Left colon (tissue), 2 donors: ENCODE results near the gene HUNK. TPM values are rescaled to one million over a fixed set of nuclear protein-coding genes. Genes with fewer than 3 reads are reported as not detected.
"Not testable (repeated sequence)": the region's sequence is repeated elsewhere in the genome, so short reads cannot be mapped to it uniquely, and the experiment has no call there.

Experiments used
- ATAC-seq: fragments of 200-7000 bp; cut with Tn5 transposase; one replicate; pipeline ENCODE4 v1.9.1; 2020; ENCODE audit warnings: mild to moderate bottlenecking, moderate library complexity
- DNase-seq, 2 donors: peaks; one replicate each; pipeline ENCODE4 v3.0.0-alpha.2; 2020
- intact Hi-C, 2 donors: fragments of 100-400 bp; cut with DNase I in 1 of 2; cut with micrococcal nuclease in 1 of 2; formaldehyde crosslinking; loops; one replicate each; pipeline versions ENCODE4 v1.11.2 to v1.14.0; 2022; cut with DNase I, micrococcal nuclease
- total RNA-seq, 2 donors: library from RNA; stranded (reverse); fragmentation: NEBNext Ultra II Directional; extraction: Animal tissue kit (Norgen Biotek cat#: 25700); gene quantifications; one replicate each; pipeline ENCODE4 v1.2.1, GENCODE V29; 2021
- donor health status: DM: no; HTN: no; CAD: no.
- donor health status: DM: yes; HTN: yes; CAD: no.

HUNK gene
- total RNA-seq, 2 donors from 2014 or later, result 7.1 to 9.0 TPM

DNA sequence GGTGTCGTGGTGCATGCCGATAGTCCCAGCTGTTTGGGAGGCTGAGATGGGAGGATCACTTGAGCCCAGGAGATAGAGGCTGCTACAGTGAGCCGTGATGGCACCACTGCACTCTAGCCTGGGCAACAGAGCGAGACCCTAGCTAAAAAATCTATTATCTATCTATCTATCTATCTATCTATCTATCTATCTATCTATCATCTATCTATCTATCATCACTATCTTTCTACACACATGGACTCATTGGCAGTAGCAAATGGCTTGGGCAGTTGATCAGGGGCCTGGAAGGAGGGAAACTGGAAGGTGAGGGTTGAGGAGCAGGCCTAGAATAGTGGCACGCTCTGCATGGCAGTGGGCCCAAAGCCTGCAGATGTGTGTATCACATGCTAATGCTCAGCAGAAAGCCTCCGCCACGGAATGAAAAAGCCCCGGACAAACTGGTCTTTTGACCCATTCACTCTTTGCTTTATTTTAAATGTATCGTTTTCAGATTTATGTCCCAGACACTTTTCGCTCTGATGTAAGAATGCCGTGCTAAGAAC is 7.3 kb upstream of the HUNK start:
- DNase-seq (no peak), ATAC-seq (no peak)
- intact Hi-C loops, result loop anchor here (5.0 to 10.0 kb wide), 2 partner anchors 389 to 392 kb away; no protein-coding TSS in a partner anchor

DNA sequence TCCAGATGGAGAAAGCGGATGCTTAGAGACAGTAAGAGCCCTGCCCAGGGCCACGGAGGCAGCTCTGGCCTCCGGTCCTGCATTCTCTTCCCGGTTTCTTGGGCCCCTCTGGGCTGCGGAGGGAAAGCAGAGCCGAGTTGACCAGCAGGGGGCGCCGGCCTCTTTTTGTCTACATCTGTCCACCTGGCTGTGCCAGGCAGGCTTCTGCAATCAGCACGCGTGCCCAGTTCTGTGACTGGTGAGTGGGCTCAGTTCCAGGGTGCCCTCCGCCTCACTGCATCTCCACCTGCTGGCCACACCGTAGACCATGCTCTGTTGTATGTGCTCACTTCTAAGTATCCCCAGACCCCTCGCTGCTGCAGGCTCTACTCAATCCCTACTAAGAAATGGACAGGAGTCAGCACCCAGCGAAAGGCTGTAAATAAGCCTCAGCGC is 6.7 kb upstream of the HUNK start:
- ATAC-seq (peak; percentile 98), DNase-seq (peak; percentile 80 to 94)
- intact Hi-C loops, result loop anchor here (5.0 to 10.0 kb wide), 2 partner anchors 389 to 391 kb away; no protein-coding TSS in a partner anchor

DNA sequence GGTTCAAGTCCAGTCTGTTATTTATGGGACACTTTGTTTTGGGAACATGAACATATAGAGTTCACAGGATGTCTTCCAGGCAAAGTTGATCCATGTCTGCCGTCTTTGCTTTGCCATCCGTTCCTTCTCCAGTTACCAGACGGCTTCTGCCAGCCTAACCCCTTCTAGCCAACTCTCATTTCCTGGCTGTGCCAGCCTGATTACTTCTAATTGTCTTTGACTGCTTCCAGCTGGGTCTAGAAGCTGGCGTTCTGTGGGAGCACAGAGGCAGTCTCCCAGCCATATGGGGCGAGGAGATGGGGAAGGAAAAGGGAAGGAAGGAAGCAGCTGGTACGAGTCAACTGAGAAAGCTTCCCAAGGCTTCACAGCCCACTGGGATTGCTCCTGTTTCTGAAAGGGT is 3.1 kb upstream of the HUNK start:
- DNase-seq (no peak), ATAC-seq (no peak)
- intact Hi-C loops, result loop anchor here (5.0 to 10.0 kb wide), 2 partner anchors 385 to 388 kb away; no protein-coding TSS in a partner anchor

DNA sequence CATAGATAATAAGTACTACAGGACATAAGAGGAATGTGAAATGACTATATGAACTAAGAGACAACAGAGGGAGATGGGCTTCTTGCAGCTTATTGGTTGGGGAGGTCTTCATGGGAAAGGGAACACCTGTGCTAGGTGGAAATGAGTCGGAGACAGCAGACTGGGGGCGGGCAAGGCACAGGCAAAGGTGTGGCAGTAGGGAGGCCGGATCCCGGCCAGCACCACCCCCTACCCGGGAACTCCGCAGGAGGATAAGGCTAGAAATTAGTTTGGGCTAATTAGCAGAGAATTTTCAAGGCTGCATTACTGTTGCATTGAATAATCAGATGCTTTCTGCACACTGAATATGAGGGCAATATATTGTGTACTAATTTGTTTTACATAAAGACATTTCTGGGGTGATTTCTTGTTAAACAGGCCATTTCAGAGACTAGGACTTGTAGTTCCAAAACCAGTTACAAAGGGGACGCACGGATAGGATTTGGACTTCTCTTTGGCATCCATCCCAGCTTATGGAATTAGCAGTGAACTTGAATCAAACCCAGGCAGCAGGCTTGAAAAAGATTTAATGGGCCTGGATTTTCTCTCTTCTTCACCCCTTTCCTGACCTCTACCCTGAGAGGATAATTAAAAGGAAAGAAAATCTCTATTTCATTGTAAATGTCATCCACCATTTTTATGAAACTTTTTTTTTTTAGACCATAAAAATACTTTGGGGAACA is 2.2 kb upstream of the HUNK start:
- no peak for ATAC-seq
- no peak for DNase-seq
- intact Hi-C loops, result no loop called here

DNA sequence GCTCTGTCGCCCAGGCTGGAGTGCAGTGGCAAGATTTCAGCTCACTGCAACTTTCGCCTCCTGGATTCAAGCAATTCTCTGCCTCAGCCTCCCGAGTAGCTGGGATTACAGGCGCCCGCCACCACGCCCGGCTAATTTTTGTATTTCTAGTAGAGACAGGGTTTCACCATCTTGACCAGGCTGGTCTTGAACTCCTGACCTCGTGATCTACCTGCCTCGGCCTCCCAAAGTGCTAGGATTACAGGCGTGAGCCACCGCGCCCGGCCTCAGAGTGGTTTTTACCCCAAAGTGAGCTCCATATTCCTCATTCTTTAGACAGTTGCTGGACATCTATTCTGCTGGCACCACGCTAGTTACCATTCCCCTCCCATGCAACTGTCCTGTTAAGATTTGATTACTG is 1.4 kb upstream of the HUNK start:
- ATAC-seq, DNase-seq, intact Hi-C loops: not testable (repeated sequence)

DNA sequence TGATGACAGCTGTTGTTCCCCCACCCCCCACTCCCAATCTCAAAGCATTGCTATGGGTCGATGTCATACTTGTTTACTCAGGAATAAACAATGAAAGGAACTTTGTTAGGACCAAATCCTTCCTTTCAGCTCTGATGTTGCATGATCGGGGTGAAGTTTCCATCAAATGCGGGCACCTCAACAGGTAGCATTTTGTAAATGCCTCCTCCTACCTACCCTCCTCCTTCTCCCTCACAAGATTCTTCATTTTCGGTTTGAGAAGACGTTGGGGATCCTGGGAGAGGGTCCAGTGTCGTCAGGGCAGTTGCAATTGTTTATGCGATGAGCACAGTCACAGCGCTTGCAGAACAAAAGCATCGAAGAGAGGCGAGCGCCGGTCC is 758 bp upstream of the HUNK start:
- intact Hi-C loops, result no loop called here
- ATAC-seq, result no peak

DNA sequence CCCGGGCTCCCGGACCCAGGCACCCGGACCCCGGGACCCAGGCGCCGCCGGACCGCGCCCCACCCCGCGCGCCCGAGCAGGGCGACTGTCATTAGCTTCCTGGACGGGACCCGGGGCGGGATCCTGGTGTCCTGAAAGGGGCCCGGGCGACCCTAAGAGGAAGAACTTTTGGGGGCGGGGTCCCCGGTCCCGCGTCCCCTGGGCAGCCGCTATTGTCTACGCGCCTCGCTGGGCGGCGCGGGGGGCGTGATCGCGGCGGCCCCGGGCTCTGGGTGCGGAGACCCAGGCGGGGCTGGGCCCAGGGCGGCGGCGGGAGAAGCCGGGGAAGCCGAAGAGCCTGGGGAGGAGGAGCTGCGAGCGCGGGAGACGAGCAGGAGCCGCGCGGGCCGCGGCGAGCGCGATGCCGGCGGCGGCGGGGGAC is 465 bp downstream of the HUNK start:
- DNase-seq (peak in 1 of 2 donors; percentile 49), ATAC-seq (peak; percentile 56)
- intact Hi-C loops, result no loop called here

More for the DNA sequence above, 758 bp upstream of the HUNK start:
- no peak for DNase-seq

DNA sequence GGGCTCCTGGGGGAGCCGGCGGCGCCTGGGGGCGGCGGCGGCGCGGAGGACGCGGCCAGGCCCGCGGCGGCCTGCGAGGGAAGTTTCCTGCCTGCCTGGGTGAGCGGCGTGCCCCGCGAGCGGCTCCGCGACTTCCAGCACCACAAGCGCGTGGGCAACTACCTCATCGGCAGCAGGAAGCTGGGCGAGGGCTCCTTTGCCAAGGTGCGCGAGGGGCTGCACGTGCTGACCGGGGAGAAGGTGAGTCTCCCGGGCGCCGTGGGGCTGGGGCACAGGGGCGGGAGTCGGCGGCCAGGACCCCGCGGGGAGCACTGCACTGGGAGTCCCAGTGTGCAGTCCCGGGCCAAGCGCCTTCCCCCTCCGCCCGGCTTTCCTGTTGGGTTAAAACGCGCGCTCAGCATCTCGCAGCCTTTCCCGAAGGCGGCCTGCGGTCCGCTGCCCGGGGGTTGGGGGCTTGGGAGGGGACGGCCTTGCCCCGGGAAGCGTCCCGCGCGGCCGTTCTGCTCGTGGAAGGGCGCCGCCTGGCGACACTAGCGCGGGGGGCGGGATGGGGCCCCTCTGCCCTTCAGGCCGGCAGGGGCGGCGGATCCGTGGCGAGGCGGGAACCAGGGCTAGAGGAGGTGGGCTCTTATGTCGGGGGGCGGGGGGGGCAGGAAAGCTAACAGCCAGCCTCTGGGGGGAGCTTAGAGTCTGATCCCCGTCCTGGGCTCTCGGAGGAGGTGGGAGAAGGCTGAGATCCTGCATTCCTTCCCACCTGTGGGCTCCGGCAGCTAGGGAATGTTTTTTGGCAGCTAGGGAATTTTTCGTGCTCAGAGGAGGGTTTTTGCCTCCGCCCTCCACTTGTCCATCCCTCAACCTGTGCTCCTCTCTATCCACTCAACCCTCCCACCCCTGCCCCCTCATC is 1.1 kb downstream of the HUNK start:
- peak; percentile 60 for ATAC-seq
- intact Hi-C loops, result no loop called here
- DNase-seq, result peak; percentile 48 to 78

DNA sequence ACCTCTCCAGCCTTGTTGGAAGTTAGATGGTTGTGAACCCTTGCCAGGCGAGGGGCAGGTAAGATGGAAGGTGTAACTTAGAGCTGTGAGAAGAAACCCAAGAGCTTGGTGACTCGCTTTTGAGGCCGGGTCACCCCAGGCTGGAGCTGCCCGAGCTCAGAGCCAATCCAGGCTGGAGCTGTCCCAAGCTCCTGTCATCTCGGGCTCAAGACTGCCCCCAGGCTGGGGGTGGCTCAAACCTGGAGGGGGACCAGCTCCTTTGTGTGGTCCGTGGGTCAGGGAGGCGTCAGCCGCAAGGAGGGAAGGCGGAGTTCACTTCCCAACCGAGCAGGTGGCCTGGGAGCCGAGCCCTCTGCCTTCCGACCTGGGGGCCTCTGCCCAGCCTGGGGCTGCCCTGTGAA is 2.0 kb downstream of the HUNK start:
- DNase-seq (peak; percentile 38 to 45), ATAC-seq (peak; percentile 26)
- intact Hi-C loops, result no loop called here

DNA sequence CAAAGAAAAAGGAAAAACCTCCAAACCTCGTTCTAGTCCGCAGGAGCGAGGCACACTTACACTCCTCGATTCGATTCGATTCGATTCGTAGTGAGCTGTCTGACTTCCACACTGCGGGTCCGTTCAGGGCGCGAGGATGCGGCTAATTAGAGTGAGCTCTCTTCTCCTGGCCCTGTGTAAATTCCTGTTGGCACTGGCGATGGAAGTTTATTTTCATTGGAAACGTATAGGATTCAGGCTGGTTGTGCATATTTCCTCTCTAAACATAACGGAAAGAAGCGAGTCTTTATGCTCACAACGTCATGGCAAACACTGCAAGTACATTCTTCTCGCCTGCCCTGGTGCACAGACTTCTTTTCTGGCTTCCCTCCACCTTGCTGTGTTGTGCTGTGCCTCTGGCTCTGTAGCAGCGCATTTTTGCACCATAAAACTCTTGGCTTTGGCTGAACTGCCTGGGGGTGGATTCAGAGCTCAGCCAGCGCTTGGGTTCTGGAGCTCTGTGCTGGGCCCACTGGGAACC is 2.7 kb downstream of the HUNK start:
- DNase-seq, result no peak

DNA sequence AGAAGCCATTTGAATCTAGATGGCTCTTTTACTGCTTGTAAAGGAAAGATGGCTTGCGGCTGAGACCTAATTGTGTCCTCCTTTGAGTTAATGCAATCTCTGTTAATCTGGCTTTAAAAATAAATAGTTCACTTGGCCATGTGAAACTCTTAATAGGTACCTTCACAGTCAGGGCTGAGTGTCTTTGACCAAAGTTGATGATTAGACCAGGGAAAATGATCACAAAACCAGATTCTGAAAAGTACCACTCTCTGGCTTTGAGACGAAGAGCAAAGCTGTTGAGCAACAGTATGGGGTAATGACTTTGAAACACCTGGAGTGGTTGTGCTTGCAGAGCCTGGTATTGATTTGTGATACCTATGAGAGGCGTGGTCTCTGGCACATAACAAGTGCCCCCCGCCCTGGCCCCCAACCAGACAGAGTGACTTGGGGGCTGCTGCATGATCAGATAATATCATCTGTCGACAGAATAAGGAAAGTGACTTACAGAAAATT is 4.7 kb downstream of the HUNK start:
- intact Hi-C loops, result no loop called here

More for the DNA sequence above, 2.7 kb downstream of the HUNK start:
- intact Hi-C loops, result no loop called here
- ATAC-seq, result no peak

DNA sequence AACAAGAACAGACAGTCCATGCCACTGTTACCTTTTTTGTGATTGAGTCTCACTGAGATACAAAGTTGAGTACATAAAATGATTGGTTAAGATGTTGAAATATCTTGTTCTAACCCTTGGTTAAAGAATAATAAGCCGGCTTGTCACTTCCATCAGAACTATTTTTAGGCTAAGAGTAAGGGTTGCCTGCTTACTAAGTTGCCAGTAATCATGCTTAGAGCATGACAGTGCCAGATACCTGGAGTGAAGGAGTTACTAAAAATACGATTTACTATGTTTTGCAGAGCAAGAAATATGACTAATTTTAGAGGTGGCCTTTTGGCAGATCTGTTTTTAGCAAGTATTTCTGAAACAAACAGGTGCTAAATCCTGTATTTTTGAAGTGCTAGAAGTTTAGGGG is 6.0 kb downstream of the HUNK start:
- DNase-seq (no peak), ATAC-seq (no peak)
- intact Hi-C loops, result no loop called here

More for the DNA sequence above, 4.7 kb downstream of the HUNK start:
- ATAC-seq, result no peak
- DNase-seq, result no peak

DNA sequence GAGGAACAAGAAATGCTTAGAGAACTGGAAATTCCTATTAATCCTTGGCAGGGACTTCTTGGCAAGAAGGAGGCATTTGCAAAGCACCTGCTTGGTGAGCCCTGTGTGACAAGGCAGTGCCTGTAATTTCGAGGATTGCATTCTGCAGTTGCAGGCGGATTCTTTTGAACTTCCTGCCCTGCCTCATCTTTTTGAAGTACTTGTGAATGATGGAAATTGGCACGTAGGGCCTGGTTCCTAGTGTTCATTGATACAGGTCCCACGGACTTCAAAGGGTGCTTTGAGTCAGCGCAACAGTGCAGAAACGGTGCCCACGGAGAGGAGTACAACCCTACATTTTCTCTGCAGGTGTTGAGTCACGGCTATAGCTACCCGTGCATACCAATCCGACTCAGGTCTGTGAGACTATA is 6.4 kb downstream of the HUNK start:
- intact Hi-C loops, result no loop called here
- DNase-seq, result no peak
- ATAC-seq, result peak; percentile 38

DNA sequence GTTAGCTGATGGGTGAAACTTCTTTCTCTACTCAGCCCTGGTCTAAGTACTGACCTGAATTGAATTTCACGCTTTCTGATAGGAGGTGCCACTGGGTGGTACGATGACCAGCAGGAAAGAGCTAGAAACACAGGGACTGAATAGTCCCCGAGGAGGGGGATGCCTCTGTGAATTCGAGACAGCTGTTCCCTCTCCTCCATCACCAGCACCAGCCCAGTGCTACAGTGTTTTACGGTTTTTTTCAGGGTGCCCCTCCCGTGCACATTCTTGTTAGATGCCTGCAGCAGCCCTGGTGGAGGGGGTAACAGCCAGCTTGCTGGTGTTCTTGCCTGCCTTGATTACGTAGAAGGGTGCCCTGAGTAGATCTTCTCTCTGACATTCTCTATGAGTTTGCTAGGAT is 7.1 kb downstream of the HUNK start:
- DNase-seq (no peak), ATAC-seq (no peak)
- intact Hi-C loops, result no loop called here

DNA sequence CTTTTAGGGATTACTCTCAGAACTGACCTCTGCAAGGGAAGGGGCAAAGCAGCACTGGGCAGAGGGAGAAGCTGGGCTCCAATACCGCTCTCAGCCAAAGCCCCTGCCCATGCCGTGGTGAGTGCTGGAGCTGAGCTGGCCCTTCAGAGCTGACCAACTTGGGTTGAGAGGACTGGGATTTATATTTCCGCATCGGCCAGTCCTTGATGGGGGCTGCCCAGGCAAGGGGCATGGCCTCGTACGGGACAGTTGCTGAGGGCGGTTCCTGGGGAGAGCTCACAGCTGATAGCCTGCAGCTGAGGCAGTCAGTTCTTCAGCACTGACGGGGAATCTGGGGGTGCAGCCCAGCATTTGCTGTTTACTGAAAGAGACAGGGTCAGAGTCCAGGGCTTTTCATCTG is 8.0 kb downstream of the HUNK start:
- DNase-seq (no peak), ATAC-seq (no peak)
- intact Hi-C loops, result no loop called here

DNA sequence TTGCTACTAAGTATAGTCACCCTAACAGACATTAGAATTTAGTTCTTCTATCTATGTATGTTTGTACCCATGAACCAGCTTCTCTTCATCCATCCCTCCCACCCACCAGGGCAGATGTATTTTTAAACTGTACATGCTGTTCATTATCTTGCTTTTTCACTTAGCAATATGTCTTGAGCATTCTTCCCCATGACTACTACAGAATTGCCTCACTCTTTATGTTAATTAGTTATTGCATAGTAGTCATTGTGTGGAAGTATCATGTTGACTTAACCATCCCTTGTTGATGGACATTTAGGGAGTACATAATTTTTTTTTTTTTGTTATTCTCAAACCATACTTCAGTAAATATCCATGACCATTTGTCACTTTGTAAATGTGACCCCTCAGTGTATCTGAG is 9.9 kb downstream of the HUNK start:
- no peak for ATAC-seq

DNA sequence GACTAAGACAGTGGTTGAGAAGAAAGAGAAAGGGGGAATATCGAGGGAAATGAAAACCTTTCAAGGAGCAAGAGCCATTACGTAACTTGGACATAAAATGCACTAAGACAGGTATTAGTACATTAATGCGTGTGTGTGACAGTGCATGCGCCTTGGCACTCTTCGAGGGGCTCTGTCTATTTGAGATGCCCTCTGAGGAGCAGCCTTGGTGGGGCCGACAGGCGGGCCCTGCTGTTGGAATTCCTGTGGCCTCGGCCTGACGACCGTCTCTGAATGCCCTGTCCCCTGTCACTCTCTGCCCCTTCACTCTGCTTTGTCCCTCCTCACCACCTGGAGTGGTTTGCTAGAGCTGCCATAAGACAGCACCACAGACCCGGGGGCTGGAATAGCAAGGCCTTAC is 12.3 kb downstream of the HUNK start:
- intact Hi-C loops, result no loop called here
- ATAC-seq (no peak), DNase-seq (no peak)

More for the DNA sequence above, 9.9 kb downstream of the HUNK start:
- no peak for DNase-seq
- intact Hi-C loops, result no loop called here

DNA sequence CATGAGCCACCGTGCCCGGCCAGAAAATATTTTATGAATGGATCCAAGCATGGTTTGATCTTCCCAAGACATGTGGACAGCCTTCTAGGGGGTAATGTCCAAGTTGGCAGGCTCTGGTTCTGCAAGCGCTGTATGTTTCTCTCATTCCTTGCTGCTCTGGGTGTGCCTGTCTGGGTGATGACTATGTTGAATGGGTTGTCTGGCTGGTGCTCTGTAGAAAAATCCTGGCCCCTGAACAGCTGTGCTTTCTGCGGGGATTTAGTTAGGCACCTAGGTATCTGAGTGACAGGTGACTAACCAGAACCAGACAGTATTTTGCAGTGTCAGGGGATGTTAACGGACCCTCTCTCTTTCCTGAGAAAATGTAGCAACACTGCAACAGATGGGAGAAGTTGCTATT is 14.1 kb downstream of the HUNK start:
- DNase-seq (no peak), ATAC-seq (no peak)
- intact Hi-C loops, result no loop called here

DNA sequence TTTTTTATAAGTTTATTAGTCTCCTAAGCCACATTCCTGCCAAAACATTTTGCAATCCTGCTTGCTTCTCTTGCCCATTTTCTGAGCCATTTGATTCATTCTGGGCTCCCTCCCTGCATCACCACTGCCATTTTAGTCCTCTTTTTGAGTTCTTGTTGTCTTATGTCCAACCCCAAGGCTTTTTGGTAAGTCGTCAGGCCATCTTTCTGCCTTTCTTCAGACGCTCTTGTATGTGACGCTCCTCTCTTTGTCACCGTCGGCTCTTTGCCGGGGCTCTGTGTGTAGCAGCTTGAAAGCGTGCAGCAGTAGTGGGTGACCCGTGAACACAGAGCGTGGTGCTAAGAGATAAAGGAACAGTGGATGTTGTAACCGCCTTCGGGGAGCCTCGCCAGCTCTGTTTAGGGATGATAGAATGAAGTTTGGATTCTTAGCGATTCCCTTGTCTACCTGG is 14.6 kb downstream of the HUNK start:
- DNase-seq, result no peak
- ATAC-seq, result no peak
- intact Hi-C loops, result no loop called here
